ENCODE results near the gene PTPN14.

PTPN14 gene

DNA sequence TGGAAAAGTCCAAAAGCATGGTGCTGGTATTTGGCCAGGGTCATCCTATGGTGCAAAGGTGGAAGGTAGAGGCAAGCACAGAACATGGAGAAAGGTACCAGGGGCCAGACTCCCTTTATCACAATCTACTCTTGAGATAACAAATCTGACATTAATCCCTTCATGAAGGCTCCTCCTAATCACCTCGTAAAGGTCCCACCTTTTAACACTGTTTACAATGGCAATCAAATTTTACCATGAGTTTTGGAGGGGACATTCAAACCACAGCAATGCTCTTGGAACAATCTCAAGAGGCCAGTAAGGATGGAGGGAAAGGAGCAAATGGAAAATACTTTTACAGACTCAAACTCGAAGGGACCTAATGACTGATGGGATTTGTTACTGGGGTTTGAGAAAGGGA is 6.1 kb downstream of the PTPN14 start:
- Histone ChIP-seq H3K4me2 (ENCODE audit: low read depth, low read length, poor library complexity, severe bottlenecking) (peak overlapping the region; percentile 78), H3K9me2 (replicated peaks; ENCODE audit: low read depth, low read length) (no peaks in the 10 kb centered on the region), H3K9ac (ENCODE audit: low read depth, low read length, poor library complexity, severe bottlenecking) (peak overlapping the region; percentile 6), H3K36me3 (ENCODE audit: insufficient read depth, low read length) (no peaks in the 10 kb centered on the region), H3K79me2 (ENCODE audit: insufficient read depth, low read length) (peaks cover 80% of the 10 kb centered on the region), H4K20me1 (ENCODE audit: insufficient read depth, low read length, poor library complexity, severe bottlenecking) (no peaks in the 10 kb centered on the region), H2AFZ (ENCODE audit: low read length) (no peak overlapping the region), H3K4me3 (ENCODE audit: low read length, poor library complexity, severe bottlenecking) (peak overlapping the region; percentile 58), H3F3A (ENCODE audit: low read depth) (peaks cover 5% of the 10 kb centered on the region; the same call in 1 of the 2 replicates), H3K27me3 (ENCODE audit: insufficient read depth, low read length, poor library complexity, severe bottlenecking) (no peaks in the 10 kb centered on the region), H3K4me1 (ENCODE audit: insufficient read depth, low read length, poor library complexity, severe bottlenecking) (peaks cover 71% of the 10 kb centered on the region), H3K9me3 (ENCODE audit: insufficient read depth, low read depth, low read length) (no peaks in the 10 kb centered on the region)
- TF ChIP-seq EZH2phosphoT487 (IDR thresholded peaks at IDR 0.05; ENCODE audit: borderline replicate concordance): no peak
- TF ChIP-seq, protein P1, sequence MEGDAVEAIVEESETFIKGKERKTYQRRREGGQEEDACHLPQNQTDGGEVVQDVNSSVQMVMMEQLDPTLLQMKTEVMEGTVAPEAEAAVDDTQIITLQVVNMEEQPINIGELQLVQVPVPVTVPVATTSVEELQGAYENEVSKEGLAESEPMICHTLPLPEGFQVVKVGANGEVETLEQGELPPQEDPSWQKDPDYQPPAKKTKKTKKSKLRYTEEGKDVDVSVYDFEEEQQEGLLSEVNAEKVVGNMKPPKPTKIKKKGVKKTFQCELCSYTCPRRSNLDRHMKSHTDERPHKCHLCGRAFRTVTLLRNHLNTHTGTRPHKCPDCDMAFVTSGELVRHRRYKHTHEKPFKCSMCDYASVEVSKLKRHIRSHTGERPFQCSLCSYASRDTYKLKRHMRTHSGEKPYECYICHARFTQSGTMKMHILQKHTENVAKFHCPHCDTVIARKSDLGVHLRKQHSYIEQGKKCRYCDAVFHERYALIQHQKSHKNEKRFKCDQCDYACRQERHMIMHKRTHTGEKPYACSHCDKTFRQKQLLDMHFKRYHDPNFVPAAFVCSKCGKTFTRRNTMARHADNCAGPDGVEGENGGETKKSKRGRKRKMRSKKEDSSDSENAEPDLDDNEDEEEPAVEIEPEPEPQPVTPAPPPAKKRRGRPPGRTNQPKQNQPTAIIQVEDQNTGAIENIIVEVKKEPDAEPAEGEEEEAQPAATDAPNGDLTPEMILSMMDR (conservative IDR thresholded peaks at IDR 0.05; ENCODE audit: low read length): no peak

DNA sequence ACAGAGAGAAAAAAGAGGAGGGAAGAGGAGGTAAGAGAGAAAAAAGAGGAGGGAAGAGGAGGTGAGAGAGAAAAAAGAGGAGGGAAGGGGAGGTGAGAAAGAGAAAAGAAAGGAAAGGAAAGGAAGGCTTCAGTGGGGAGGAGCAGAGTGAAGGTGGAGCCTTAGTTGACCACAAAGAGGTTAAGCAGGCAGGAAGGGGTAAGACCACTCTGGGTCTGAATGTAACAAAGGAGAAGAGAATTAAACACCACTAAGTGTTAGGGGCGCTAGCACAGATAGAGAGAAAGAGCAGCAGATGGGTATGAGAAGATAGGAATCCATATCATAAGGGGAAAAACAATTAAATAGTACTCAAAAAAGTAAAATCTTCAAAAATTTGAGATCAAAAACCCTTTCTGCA is 6.6 kb downstream of the PTPN14 start:
- Histone ChIP-seq H3K27me3 (ENCODE audit: insufficient read depth, low read length, poor library complexity, severe bottlenecking) (no peaks in the 10 kb centered on the region), H3K79me2 (ENCODE audit: insufficient read depth, low read length) (peaks cover 79% of the 10 kb centered on the region), H3F3A (ENCODE audit: low read depth) (peaks cover 5% of the 10 kb centered on the region; the same call in 1 of the 2 replicates), H3K9me3 (ENCODE audit: insufficient read depth, low read depth, low read length) (no peaks in the 10 kb centered on the region), H3K4me3 (ENCODE audit: low read length, poor library complexity, severe bottlenecking) (peak overlapping the region; percentile 58), H3K36me3 (ENCODE audit: insufficient read depth, low read length) (no peaks in the 10 kb centered on the region), H3K9me2 (replicated peaks; ENCODE audit: low read depth, low read length) (no peaks in the 10 kb centered on the region), H3K4me1 (ENCODE audit: insufficient read depth, low read length, poor library complexity, severe bottlenecking) (peaks cover 70% of the 10 kb centered on the region), H3K4me2 (ENCODE audit: low read depth, low read length, poor library complexity, severe bottlenecking) (peak overlapping the region; percentile 78), H2AFZ (ENCODE audit: low read length) (no peak overlapping the region), H3K9ac (ENCODE audit: low read depth, low read length, poor library complexity, severe bottlenecking) (peak overlapping the region; percentile 6), H4K20me1 (ENCODE audit: insufficient read depth, low read length, poor library complexity, severe bottlenecking) (no peaks in the 10 kb centered on the region)
- TF ChIP-seq, protein P1 (conservative IDR thresholded peaks at IDR 0.05; ENCODE audit: low read length): no peak
- no peak for TF ChIP-seq EZH2phosphoT487 (IDR thresholded peaks at IDR 0.05; ENCODE audit: borderline replicate concordance)

DNA sequence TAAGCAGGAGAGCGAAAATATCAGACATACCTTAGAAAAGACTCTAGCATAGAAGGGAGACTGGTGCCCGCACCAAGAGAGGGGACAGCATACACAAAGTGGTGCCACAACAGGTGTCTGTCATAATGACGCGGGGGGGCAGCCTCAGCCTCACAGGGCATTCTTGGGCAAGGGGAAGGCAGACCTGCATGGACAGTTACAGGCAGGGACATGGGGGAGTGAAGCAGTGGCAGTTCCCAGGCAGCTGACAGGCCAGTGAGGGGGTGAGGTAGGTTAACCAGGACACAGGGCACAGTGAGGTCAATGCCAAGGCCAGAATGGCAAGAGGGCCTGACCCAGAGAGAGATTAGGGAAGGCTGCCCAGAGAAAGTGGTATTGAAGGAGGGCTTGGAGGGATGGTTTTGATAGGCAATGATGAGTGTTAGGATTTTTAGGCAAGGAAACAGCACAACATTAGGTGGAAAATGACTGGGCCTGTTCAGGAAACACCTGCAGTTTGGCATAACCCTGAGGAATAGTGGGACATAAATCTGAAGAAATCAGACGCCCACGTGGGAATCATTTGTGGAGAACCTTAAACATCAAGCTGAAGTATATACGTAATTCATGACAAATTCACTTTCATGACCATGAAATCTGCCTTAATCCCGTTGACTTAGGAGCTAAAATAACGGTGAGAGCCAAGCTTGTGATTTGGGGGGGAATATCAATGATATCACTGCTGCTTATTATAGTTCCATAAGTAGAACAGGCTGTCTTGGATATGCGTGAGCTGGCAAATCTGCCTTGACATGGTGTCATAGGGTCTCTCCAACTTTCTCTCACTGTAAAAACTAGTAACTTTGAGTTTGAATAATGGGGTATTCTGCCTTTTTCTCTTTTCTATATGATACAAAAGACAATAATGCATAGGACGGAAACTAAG is 8.9 kb downstream of the PTPN14 start:
- Histone ChIP-seq H2AFZ (ENCODE audit: low read length) (no peak overlapping the region), H3K4me2 (ENCODE audit: low read depth, low read length, poor library complexity, severe bottlenecking) (peak overlapping the region; percentile 5), H3K9me3 (ENCODE audit: insufficient read depth, low read depth, low read length) (no peaks in the 10 kb centered on the region), H3K4me3 (ENCODE audit: low read length, poor library complexity, severe bottlenecking) (no peak overlapping the region), H3K4me1 (ENCODE audit: insufficient read depth, low read length, poor library complexity, severe bottlenecking) (peaks cover 63% of the 10 kb centered on the region), H3F3A (ENCODE audit: low read depth) (no peaks in the 10 kb centered on the region), H3K9ac (ENCODE audit: low read depth, low read length, poor library complexity, severe bottlenecking) (no peak overlapping the region), H3K27me3 (ENCODE audit: insufficient read depth, low read length, poor library complexity, severe bottlenecking) (no peaks in the 10 kb centered on the region), H3K36me3 (ENCODE audit: insufficient read depth, low read length) (no peaks in the 10 kb centered on the region), H3K79me2 (ENCODE audit: insufficient read depth, low read length) (peaks cover 75% of the 10 kb centered on the region), H3K9me2 (replicated peaks; ENCODE audit: low read depth, low read length) (no peaks in the 10 kb centered on the region), H4K20me1 (ENCODE audit: insufficient read depth, low read length, poor library complexity, severe bottlenecking) (no peaks in the 10 kb centered on the region)
- TF ChIP-seq, protein P1 (conservative IDR thresholded peaks at IDR 0.05; ENCODE audit: low read length): no peak
- no peak for TF ChIP-seq EZH2phosphoT487 (IDR thresholded peaks at IDR 0.05; ENCODE audit: borderline replicate concordance)
